CD14-positive monocyte (primary cell): Measurements from ENCODE around the gene ZC3H7A. TPM values are rescaled to one million over a fixed set of nuclear protein-coding genes. Genes with fewer than 3 reads are reported as not detected.

Source experiments
- DNase-seq, 3 donors: peaks; one replicate each; pipeline ENCODE4 v3.0.0-alpha.2; 2011 to 2022
- H2AFZ ChIP-seq: 2 replicates; pipeline ENCODE4 v1.6.0; 2012; ENCODE audit warnings: mild to moderate bottlenecking, low read depth, low read length, inconsistent platforms; ENCODE audit not compliant: insufficient read depth, poor library complexity, severe bottlenecking
- H3K27ac ChIP-seq, 2 donors: 1 replicate in 1 of 2; 2 replicates in 1 of 2; pipeline ENCODE4 v1.5.1; 2012 to 2013; ENCODE audit warnings: low read length in 2 of 2, control low read depth in 1 of 2, inconsistent platforms in 1 of 2, low read depth in 1 of 2, mild to moderate bottlenecking in 1 of 2
- H3K27me3 ChIP-seq, 2 donors: one replicate each; pipeline versions ENCODE4 v1.6.0 to v1.6.1; 2011 to 2013; ENCODE audit warnings: low read length in 2 of 2; ENCODE audit not compliant: control insufficient read depth in 2 of 2, insufficient read depth in 2 of 2
- H3K36me3 ChIP-seq, 2 donors: replicated peaks in 1 of 2; 1 replicate in 1 of 2; 2 replicates in 1 of 2; pipeline versions ENCODE4 v1.5.1 to v1.6.1; 2012 to 2013; ENCODE audit warnings: low read length in 2 of 2, control low read depth in 1 of 2, inconsistent platforms in 1 of 2, mild to moderate bottlenecking in 1 of 2; ENCODE audit not compliant: insufficient read depth in 2 of 2, control insufficient read depth in 1 of 2
- H3K4me1 ChIP-seq, 2 donors: 1 replicate in 1 of 2; 2 replicates in 1 of 2; pipeline versions ENCODE4 v1.5.1 to v1.6.1; 2012 to 2013; ENCODE audit warnings: low read length in 2 of 2, control low read depth in 1 of 2, inconsistent platforms in 1 of 2, mild to moderate bottlenecking in 1 of 2, moderate library complexity in 1 of 2; ENCODE audit not compliant: insufficient read depth in 2 of 2, control insufficient read depth in 1 of 2
- H3K4me2 ChIP-seq: replicated peaks from 2 replicates; pipeline ENCODE3; 2012; ENCODE audit warnings: low read length, moderate library complexity, mild to moderate bottlenecking; ENCODE audit not compliant: poor library complexity, severe bottlenecking; ENCODE audit errors: extremely low read depth
- H3K4me3 ChIP-seq, 3 experiments: fragments of 200-600 bp in 1 of 3; sonication (generic) in 1 of 3; replicated peaks in 1 of 3; 1 replicate in 2 of 3; 2 replicates in 1 of 3; pipeline ENCODE4 v1.5.1; 2011 to 2013; ENCODE audit warnings: low read length in 3 of 3, mild to moderate bottlenecking in 3 of 3, control low read depth in 2 of 3, low read depth in 2 of 3, inconsistent platforms in 1 of 3, moderate library complexity in 1 of 3
- H3K79me2 ChIP-seq: 2 replicates; pipeline ENCODE4 v1.6.0; 2012; ENCODE audit warnings: mild to moderate bottlenecking, control low read depth, inconsistent platforms, low read length, moderate library complexity; ENCODE audit not compliant: insufficient read depth
- H3K9ac ChIP-seq: 2 replicates; pipeline ENCODE4 v1.6.0; 2017; ENCODE audit warnings: low read length, mild to moderate bottlenecking; ENCODE audit not compliant: insufficient read depth, poor library complexity, severe bottlenecking
- H3K9me3 ChIP-seq, 2 donors: replicated peaks in 1 of 2; 1 replicate in 1 of 2; 2 replicates in 1 of 2; pipeline versions ENCODE4 v1.5.1 to v1.6.1; 2012 to 2013; ENCODE audit warnings: low read length in 2 of 2, control low read depth in 1 of 2; ENCODE audit not compliant: control insufficient read depth in 1 of 2, insufficient read depth in 1 of 2
- H4K20me1 ChIP-seq: 2 replicates; pipeline ENCODE4 v1.6.0; 2012; ENCODE audit warnings: mild to moderate bottlenecking, low read length, control low read depth, moderate library complexity; ENCODE audit not compliant: insufficient read depth
- H3K27ac Mint-ChIP-seq, 7 donors: one replicate each; pipeline ENCODE4 v1.8.0; 2020; ENCODE audit warnings: mild to moderate bottlenecking in 7 of 7, mixed read lengths in 7 of 7, moderate library complexity in 6 of 7, inconsistent platforms in 2 of 7
- H3K27me3 Mint-ChIP-seq, 3 donors: one replicate each; pipeline ENCODE4 v1.8.0; 2021 to 2022; ENCODE audit warnings: low read depth in 3 of 3, mild to moderate bottlenecking in 3 of 3, mixed read lengths in 3 of 3, moderate library complexity in 3 of 3, inconsistent platforms in 1 of 3
- H3K36me3 Mint-ChIP-seq, 2 donors: one replicate each; pipeline ENCODE4 v1.8.0; 2020; ENCODE audit warnings: mixed read lengths in 2 of 2, inconsistent platforms in 1 of 2, mild to moderate bottlenecking in 1 of 2
- H3K4me1 Mint-ChIP-seq: one replicate; pipeline ENCODE4 v1.8.0; 2020; ENCODE audit warnings: mild to moderate bottlenecking, mixed read lengths
- H3K4me3 Mint-ChIP-seq, 2 donors: one replicate each; pipeline ENCODE4 v1.8.0; 2020; ENCODE audit warnings: mild to moderate bottlenecking in 2 of 2, mixed read lengths in 2 of 2, moderate library complexity in 1 of 2
- H3K9me3 Mint-ChIP-seq, 7 donors: one replicate each; pipeline ENCODE4 v1.8.0; 2020 to 2022; ENCODE audit warnings: mixed read lengths in 7 of 7, mild to moderate bottlenecking in 6 of 7, moderate library complexity in 6 of 7, inconsistent platforms in 2 of 7
- WGBS: methylation state at CpG from one replicate; pipeline ENCODE4 v1.1.5; 2013; ENCODE audit warnings: missing lambda C conversion rate; ENCODE audit not compliant: insufficient coverage; 5-methylcytosine and 5-hydroxymethylcytosine counted together
- intact Hi-C, 2 donors: fragments of 100-400 bp; cut with micrococcal nuclease; formaldehyde crosslinking; loops; one replicate each; pipeline versions ENCODE4 v1.15.0 to v1.15.1; 2023
- polyA plus RNA-seq, 3 donors: library from polyadenylated mRNA; depleted of rRNA in 1 of 3; unstranded in 2 of 3; stranded (reverse) in 1 of 3; fragments of 300-500 nt in 2 of 3; fragments of >200 nt in 1 of 3; fragmentation: Illumina TruSeq in 2 of 3; gene quantifications; 1 replicate in 2 of 3; 2 replicates in 1 of 3; pipeline ENCODE4 v1.2.3, GENCODE V29; 2012 to 2021
- TF ChIP-seq, protein P1 (sequence below): fragments of 200-600 bp; IDR thresholded peaks from one replicate; pipeline ENCODE4 v1.8.0; 2022; ENCODE audit warnings: antibody characterized with exemption, mild to moderate bottlenecking

Gene ZC3H7A
- polyA plus RNA-seq, 3 donors = 22.6 to 62.0 (median 27.5) TPM

GRCh38 chr16:11835891-11836649 is 39.0 kb upstream of the ZC3H7A start:
- WGBS = 68% methylated on average over 5 of the region's 9 CpGs
- H3K36me3 ChIP-seq = peaks cover 50 to 53% of the 10 kb centered on the region in 2 donors
- no peak for DNase-seq
- Mint-ChIP-seq H3K4me1 (peaks cover 19% of the 10 kb centered on the region), H3K4me3 (no peak overlapping the region), H3K27me3 (no peaks in the 10 kb centered on the region), H3K36me3 (peaks cover 49 to 54% of the 10 kb centered on the region in 2 donors), H3K27ac (peak overlapping the region in 2 of 7 donors; percentile 51 to 62), H3K9me3 (no peaks in the 10 kb centered on the region)
- no peak overlapping the region for H3K27ac ChIP-seq
- no peak overlapping the region for H3K4me2 ChIP-seq
- intact Hi-C loops = no loop called here
- peaks cover 11% of the 10 kb centered on the region for H4K20me1 ChIP-seq
- no peak overlapping the region for H3K4me3 ChIP-seq
- no peak overlapping the region for H3K9ac ChIP-seq
- no peak overlapping the region for H2AFZ ChIP-seq
- H3K9me3 ChIP-seq = no peaks in the 10 kb centered on the region
- no peaks in the 10 kb centered on the region for H3K27me3 ChIP-seq
- TF ChIP-seq, protein P1, sequence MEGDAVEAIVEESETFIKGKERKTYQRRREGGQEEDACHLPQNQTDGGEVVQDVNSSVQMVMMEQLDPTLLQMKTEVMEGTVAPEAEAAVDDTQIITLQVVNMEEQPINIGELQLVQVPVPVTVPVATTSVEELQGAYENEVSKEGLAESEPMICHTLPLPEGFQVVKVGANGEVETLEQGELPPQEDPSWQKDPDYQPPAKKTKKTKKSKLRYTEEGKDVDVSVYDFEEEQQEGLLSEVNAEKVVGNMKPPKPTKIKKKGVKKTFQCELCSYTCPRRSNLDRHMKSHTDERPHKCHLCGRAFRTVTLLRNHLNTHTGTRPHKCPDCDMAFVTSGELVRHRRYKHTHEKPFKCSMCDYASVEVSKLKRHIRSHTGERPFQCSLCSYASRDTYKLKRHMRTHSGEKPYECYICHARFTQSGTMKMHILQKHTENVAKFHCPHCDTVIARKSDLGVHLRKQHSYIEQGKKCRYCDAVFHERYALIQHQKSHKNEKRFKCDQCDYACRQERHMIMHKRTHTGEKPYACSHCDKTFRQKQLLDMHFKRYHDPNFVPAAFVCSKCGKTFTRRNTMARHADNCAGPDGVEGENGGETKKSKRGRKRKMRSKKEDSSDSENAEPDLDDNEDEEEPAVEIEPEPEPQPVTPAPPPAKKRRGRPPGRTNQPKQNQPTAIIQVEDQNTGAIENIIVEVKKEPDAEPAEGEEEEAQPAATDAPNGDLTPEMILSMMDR = no peak
- H3K4me1 ChIP-seq = peaks cover 13 to 18% of the 10 kb centered on the region in 2 donors
- H3K79me2 ChIP-seq = no peaks in the 10 kb centered on the region

DNA sequence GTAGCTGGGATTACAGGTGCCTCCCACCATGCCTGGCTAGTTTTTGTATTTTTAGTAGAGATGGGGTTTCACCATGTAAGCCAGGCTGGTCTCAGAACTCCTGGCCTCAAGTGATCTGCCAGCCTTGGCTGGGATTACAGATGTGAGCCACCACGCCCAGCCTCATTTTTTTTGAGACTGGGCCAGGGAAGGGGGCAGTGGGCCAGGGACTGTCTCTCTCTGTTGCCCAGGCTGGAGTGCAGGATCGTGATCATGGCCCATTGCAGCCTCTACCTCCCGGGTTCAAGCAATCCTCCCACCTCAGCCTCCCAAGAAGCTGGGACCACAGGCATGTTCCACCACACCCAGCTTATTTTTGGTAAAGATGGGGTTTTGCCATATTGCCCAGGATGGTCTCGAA is 38.3 kb upstream of the ZC3H7A start:
- Mint-ChIP-seq H3K9me3 (no peaks in the 10 kb centered on the region), H3K27ac (peak overlapping the region in 1 of 7 donors; percentile 24)
- DNase-seq = no peak

More for the DNA sequence above, 38.3 kb upstream of the ZC3H7A start:
- peaks cover 43 to 47% of the 10 kb centered on the region in 2 donors for H3K36me3 Mint-ChIP-seq
- Histone ChIP-seq H3K9me3 (no peaks in the 10 kb centered on the region), H3K79me2 (no peaks in the 10 kb centered on the region), H4K20me1 (peaks cover 7% of the 10 kb centered on the region), H3K4me1 (peaks cover 13 to 18% of the 10 kb centered on the region in 2 donors), H3K27ac (no peak overlapping the region), H2AFZ (no peak overlapping the region), H3K9ac (no peak overlapping the region), H3K27me3 (no peaks in the 10 kb centered on the region), H3K4me2 (no peak overlapping the region), H3K36me3 (peaks cover 43 to 45% of the 10 kb centered on the region in 2 donors), H3K4me3 (no peak overlapping the region)
- H3K4me1 Mint-ChIP-seq = peaks cover 19% of the 10 kb centered on the region
- TF ChIP-seq, protein P1 = no peak
- intact Hi-C loops = no loop called here
- H3K27me3 Mint-ChIP-seq = no peaks in the 10 kb centered on the region
- H3K4me3 Mint-ChIP-seq = no peak overlapping the region
- 100% methylated on average over 1 of the region's 4 CpGs for WGBS
